PC-3 (cell line): ENCODE data around the gene PUDP. TPM values are rescaled to one million over a fixed set of nuclear protein-coding genes. Genes with fewer than 3 reads are reported as not detected.

Source experiments
- ATAC-seq: fragments of 200-7000 bp; cut with Tn5 transposase; 2 replicates; pipeline ENCODE4 v1.9.1; 2020; ENCODE audit warnings: mild to moderate bottlenecking, moderate library complexity
- BruUV-seq: library from RNA; stranded (reverse); fragments of 400-500 nt; replicated peaks from 2 replicates; lab custom pipeline; 2021; lab: Mats Ljungman, UMichigan
- CTCF ChIA-PET: fragments of 300-600 bp; sonication (Branson Sonifier 250); formaldehyde crosslinking; loops from one replicate; lab custom pipeline; 2022; ENCODE audit warnings: antibody characterized with exemption; lab: Charles Lee
- POLR2A ChIA-PET: fragments of 300-600 bp; sonication (Branson Sonifier 250); formaldehyde crosslinking; loops from one replicate; lab custom pipeline; 2022; ENCODE audit warnings: antibody characterized with exemption; ENCODE audit not compliant: unreplicated experiment; lab: Charles Lee
- DNase-seq: peaks from one replicate; pipeline ENCODE4 v3.0.0-alpha.2; 2015
- H2AFZ ChIP-seq: fragments of 300-600 bp; sonication (generic); 2 replicates; pipeline ENCODE4 v1.6.0; 2016; ENCODE audit warnings: antibody characterized with exemption, low read length
- H3F3A ChIP-seq: fragments of 300-600 bp; sonication (generic); one replicate; pipeline ENCODE4 v1.6.0; 2017; ENCODE audit warnings: antibody characterized with exemption, low read length, control low read depth, mild to moderate bottlenecking; ENCODE audit not compliant: unreplicated experiment
- H3K27ac ChIP-seq: fragments of 300-600 bp; sonication (generic); 2 replicates; pipeline ENCODE4 v1.5.1; 2016; ENCODE audit warnings: mild to moderate bottlenecking, low read length
- H3K27me3 ChIP-seq: fragments of 300-600 bp; sonication (generic); 2 replicates; pipeline ENCODE4 v1.6.1; 2016; ENCODE audit warnings: low read length, mixed read lengths
- H3K36me3 ChIP-seq: fragments of 300-600 bp; sonication (generic); 2 replicates; pipeline ENCODE4 v1.6.1; 2016; ENCODE audit warnings: low read depth, mixed run types, low read length, mixed read lengths
- H3K4me1 ChIP-seq: fragments of 300-600 bp; sonication (generic); 2 replicates; pipeline ENCODE4 v1.5.1; 2016; ENCODE audit warnings: low read length; ENCODE audit not compliant: insufficient read depth
- H3K4me2 ChIP-seq: fragments of 300-600 bp; sonication (generic); 2 replicates; pipeline ENCODE4 v1.6.0; 2016; ENCODE audit warnings: low read length
- H3K4me3 ChIP-seq: fragments of 300-600 bp; sonication (generic); 2 replicates; pipeline ENCODE4 v1.5.1; 2016; ENCODE audit warnings: mild to moderate bottlenecking, low read length, mixed read lengths
- H3K79me2 ChIP-seq: fragments of 300-600 bp; sonication (generic); 2 replicates; pipeline ENCODE4 v1.6.1; 2017; ENCODE audit warnings: low read length, mixed read lengths
- H3K9ac ChIP-seq: fragments of 300-600 bp; sonication (generic); 2 replicates; pipeline ENCODE4 v1.6.0; 2016; ENCODE audit warnings: mild to moderate bottlenecking, low read length
- H3K9me2 ChIP-seq: fragments of 300-600 bp; sonication (generic); replicated peaks from 2 replicates; pipeline ENCODE4 v1.6.1; 2016; ENCODE audit warnings: mixed run types, low read length, mixed read lengths
- H3K9me3 ChIP-seq: fragments of 300-600 bp; sonication (generic); 2 replicates; pipeline ENCODE4 v1.6.1; 2016; ENCODE audit warnings: low read length, mixed read lengths
- H4K20me1 ChIP-seq: fragments of 300-600 bp; sonication (generic); 2 replicates; pipeline ENCODE4 v1.6.1; 2016; ENCODE audit warnings: low read length, mixed read lengths
- CTCF ChIP-seq: fragments of 300-600 bp; sonication (generic); conservative IDR thresholded peaks from 2 replicates; pipeline ENCODE4 v1.5.1; 2017; ENCODE audit warnings: antibody characterized with exemption, low read depth, mild to moderate bottlenecking, low read length
- EZH2 ChIP-seq: fragments of 300-600 bp; sonication (generic); IDR thresholded peaks from one replicate; pipeline ENCODE4 v1.6.1; 2017; ENCODE audit warnings: antibody characterized with exemption, mild to moderate bottlenecking, low read length; ENCODE audit not compliant: unreplicated experiment
- EZH2phosphoT487 ChIP-seq: fragments of 300-600 bp; sonication (generic); IDR thresholded peaks from 2 replicates; pipeline ENCODE4 v1.6.1; 2018; ENCODE audit warnings: mild to moderate bottlenecking, antibody characterized with exemption, low read length, borderline replicate concordance
- intact Hi-C: fragments of 100-400 bp; cut with micrococcal nuclease; formaldehyde crosslinking; loops from 2 replicates; pipeline ENCODE4 v1.9.0; 2023
- total RNA-seq: library from RNA; depleted of rRNA; stranded (reverse); fragments of >200 nt; gene quantifications from 2 replicates; pipeline ENCODE4 v1.2.3, GENCODE V29; 2014

PUDP gene
- total RNA-seq, 1 experiment from 2014 or later, result 7.6 TPM

- no peaks in the 10 kb centered on the region for H3K9me3 ChIP-seq
- no peak overlapping the region for H3K4me3 ChIP-seq
- H3K27ac ChIP-seq, result no peak overlapping the region
- ChIA-PET POLR2A (no interaction called here), CTCF (no interaction called here)
- no peak for DNase-seq
- no peak for ATAC-seq
- no peaks in the 10 kb centered on the region for H3K79me2 ChIP-seq
- no peaks in the 10 kb centered on the region for H3F3A ChIP-seq
- H3K27me3 ChIP-seq, result no peaks in the 10 kb centered on the region
- no peak overlapping the region for H3K9ac ChIP-seq
- H3K36me3 ChIP-seq, result no peaks in the 10 kb centered on the region; the same call in 1 of the 2 replicates
- no peak overlapping the region for H2AFZ ChIP-seq
- no peaks in the 10 kb centered on the region; the same call in 1 of the 2 replicates for H3K4me1 ChIP-seq
- H3K4me2 ChIP-seq, result no peak overlapping the region
- TF ChIP-seq EZH2 (no peak), CTCF (no peak), EZH2phosphoT487 (no peak)
- intact Hi-C loops, result no loop called here
- no TSS peak for BruUV-seq
- H4K20me1 ChIP-seq, result no peaks in the 10 kb centered on the region
- H3K9me2 ChIP-seq, result no peaks in the 10 kb centered on the region
Measured at GRCh38 chrX:7055386-7056137, 92.4 kb downstream of the PUDP start.

- Histone ChIP-seq H3K27ac (no peak overlapping the region), H3K4me2 (no peak overlapping the region), H3K4me1 (no peaks in the 10 kb centered on the region; the same call in 1 of the 2 replicates), H3F3A (no peaks in the 10 kb centered on the region), H3K79me2 (no peaks in the 10 kb centered on the region), H3K27me3 (no peaks in the 10 kb centered on the region), H3K9me3 (no peaks in the 10 kb centered on the region), H3K4me3 (no peak overlapping the region), H3K36me3 (no peaks in the 10 kb centered on the region; the same call in 1 of the 2 replicates), H4K20me1 (no peaks in the 10 kb centered on the region), H2AFZ (no peak overlapping the region), H3K9me2 (no peaks in the 10 kb centered on the region), H3K9ac (no peak overlapping the region)
- no peak for ATAC-seq
- TF ChIP-seq EZH2phosphoT487 (no peak), CTCF (no peak), EZH2 (no peak)
- intact Hi-C loops, result no loop called here
- no peak for DNase-seq
- no TSS peak for BruUV-seq
- ChIA-PET CTCF (no interaction called here), POLR2A (no interaction called here)
Measured at GRCh38 chrX:7054219-7055216, 93.4 kb downstream of the PUDP start.
